Small intestine (tissue), 7 donors: ENCODE results near the gene TLR9. TPM values are rescaled to one million over a fixed set of nuclear protein-coding genes. Genes with fewer than 3 reads are reported as not detected.

Source experiments
- DNase-seq, 2 donors: peaks; one replicate each; pipeline versions ENCODE4 v3.0.0 to v3.0.0-alpha.2; 2013
- FAIRE-seq: peaks from 2 replicates; lab custom pipeline; 2012; peaks lifted over from hg19 to GRCh38; lab: Jason Lieb, UNC
- H3K27ac ChIP-seq, 3 donors: one replicate each; pipeline ENCODE4 v1.5.1; 2013; ENCODE audit warnings: low read length in 2 of 3, mild to moderate bottlenecking in 2 of 3, control low read depth in 1 of 3, inconsistent platforms in 1 of 3, low read depth in 1 of 3, moderate library complexity in 1 of 3
- H3K27me3 ChIP-seq, 3 donors: one replicate each; pipeline ENCODE4 v1.6.1; 2013; ENCODE audit warnings: low read length in 3 of 3, inconsistent platforms in 1 of 3; ENCODE audit not compliant: control insufficient read depth in 3 of 3, insufficient read depth in 3 of 3
- H3K36me3 ChIP-seq, 3 donors: one replicate each; pipeline ENCODE4 v1.6.1; 2013; ENCODE audit warnings: low read length in 3 of 3, inconsistent platforms in 1 of 3, low read depth in 1 of 3, mild to moderate bottlenecking in 1 of 3, moderate library complexity in 1 of 3; ENCODE audit not compliant: control insufficient read depth in 3 of 3, insufficient read depth in 2 of 3
- H3K4me1 ChIP-seq, 3 donors: one replicate each; pipeline ENCODE4 v1.6.1; 2013; ENCODE audit warnings: low read length in 2 of 3, inconsistent platforms in 1 of 3, low read depth in 1 of 3, mild to moderate bottlenecking in 1 of 3, moderate library complexity in 1 of 3; ENCODE audit not compliant: control insufficient read depth in 3 of 3, insufficient read depth in 2 of 3
- H3K4me3 ChIP-seq, 3 donors: one replicate each; pipeline ENCODE4 v1.5.1; 2013; ENCODE audit warnings: low read length in 3 of 3, control low read depth in 1 of 3, inconsistent platforms in 1 of 3, low read depth in 1 of 3, mild to moderate bottlenecking in 1 of 3, moderate library complexity in 1 of 3
- H3K9me3 ChIP-seq, 2 donors: one replicate each; pipeline ENCODE4 v1.6.1; 2013; ENCODE audit warnings: low read depth in 1 of 2, low read length in 1 of 2; ENCODE audit not compliant: control insufficient read depth in 2 of 2, insufficient read depth in 1 of 2
- WGBS, 3 donors: extraction: QIAGEN DNeasy Blood & Tissue Kit; methylation state at CpG; one replicate each; pipeline ENCODE4 v1.1.7; 2013; 5-methylcytosine and 5-hydroxymethylcytosine counted together
- polyA plus RNA-seq, 4 donors: library from polyadenylated mRNA; stranded (reverse) in 3 of 4; unstranded in 1 of 4; fragments of 200-250 nt in 3 of 4; fragments of 120-200 nt in 1 of 4; gene quantifications; one replicate each; pipeline versions ENCODE4 v1.2.1 to v1.2.3, GENCODE V29; 2013
- donor health status: healthy with polysubstance abuse.
- donor health status: control.
- donor health status: control.
- donor health status: Bipolar disorder and iron deficiency.
- donor health status: healthy.

The TLR9 gene
- polyA plus RNA-seq, 4 donors = 0.12 to 0.30 TPM; not detected in 2

DNA sequence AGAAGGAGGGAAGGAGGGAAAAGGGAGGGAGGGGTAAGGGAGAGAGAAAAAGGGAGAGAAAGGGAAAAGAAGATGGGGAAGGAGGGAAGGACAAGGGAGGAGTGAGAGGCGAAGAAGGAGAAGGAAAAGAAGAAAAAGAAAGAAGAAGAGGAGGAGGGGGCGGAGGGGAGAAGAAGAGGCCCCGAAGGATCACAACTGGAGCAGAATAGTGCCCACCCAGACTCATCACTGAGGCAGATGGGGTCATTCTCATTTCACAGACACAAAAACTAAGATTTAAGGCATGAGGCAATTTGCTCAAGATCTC, 30.2 kb downstream of the TLR9 start:
- H3K9me3 ChIP-seq = no peaks in the 10 kb centered on the region
- 90 to 100% (median 94%) methylated on average over 3 of the region's 3 CpGs for WGBS, 3 donors
- H3K4me1 ChIP-seq = peaks cover 7 to 37% (median 12%) of the 10 kb centered on the region in 3 donors
- peak overlapping the region in 2 of 3 donors; percentile 87 to 95 for H3K27ac ChIP-seq
- H3K4me3 ChIP-seq = no peak overlapping the region
- H3K27me3 ChIP-seq = no peaks in the 10 kb centered on the region
- no peak for DNase-seq
- peaks cover 0 to 7% (median 0%) of the 10 kb centered on the region in 3 donors for H3K36me3 ChIP-seq
- no peak for FAIRE-seq

DNA sequence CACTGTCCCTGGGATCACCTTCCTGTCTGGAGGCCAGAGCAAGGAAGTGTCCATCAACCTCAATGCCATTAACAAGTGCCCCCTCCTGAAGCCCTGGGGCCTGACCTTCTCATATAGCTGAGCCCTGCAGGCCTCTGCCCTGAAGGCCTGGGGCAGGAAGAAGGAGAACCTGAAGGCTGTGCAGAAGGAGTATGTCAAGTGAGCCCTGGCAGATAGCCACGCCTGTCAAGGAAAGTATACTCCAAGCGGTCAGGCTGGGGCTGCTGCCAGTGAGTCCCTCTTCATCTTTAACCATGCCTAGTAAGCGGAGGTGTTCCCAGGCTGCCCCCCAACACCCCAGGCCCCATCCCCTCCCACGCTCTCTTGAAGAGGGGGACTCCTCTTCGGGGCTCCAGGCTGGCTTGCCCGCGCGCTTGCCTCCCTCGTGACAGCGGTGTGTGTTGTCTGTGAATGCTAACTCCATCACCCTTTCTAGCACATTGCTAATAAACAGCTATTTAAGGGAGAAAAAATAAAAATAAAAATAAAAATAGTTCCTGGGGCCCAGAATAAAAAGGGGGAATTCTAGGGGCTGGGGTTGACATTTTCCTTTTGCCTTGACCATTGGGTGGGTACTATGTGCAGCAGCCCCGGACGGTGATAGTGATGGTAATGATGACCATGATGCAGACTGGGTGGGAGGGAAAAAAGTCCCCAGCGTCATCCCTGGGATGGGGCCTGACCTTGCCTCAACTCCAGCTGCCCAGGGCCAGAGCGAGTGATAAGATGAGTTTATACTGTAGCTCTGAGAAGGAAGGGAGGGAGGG, 30.8 kb downstream of the TLR9 start:
- Histone ChIP-seq H3K4me1 (peaks cover 7 to 40% (median 12%) of the 10 kb centered on the region in 3 donors), H3K27me3 (no peaks in the 10 kb centered on the region), H3K9me3 (no peaks in the 10 kb centered on the region), H3K27ac (no peak overlapping the region), H3K4me3 (no peak overlapping the region), H3K36me3 (peaks cover 0 to 5% (median 0%) of the 10 kb centered on the region in 3 donors)
- WGBS, 3 donors = 80 to 93% (median 90%) methylated on average over 14 of the region's 14 CpGs
- DNase-seq (no peak), FAIRE-seq (no peak)

DNA sequence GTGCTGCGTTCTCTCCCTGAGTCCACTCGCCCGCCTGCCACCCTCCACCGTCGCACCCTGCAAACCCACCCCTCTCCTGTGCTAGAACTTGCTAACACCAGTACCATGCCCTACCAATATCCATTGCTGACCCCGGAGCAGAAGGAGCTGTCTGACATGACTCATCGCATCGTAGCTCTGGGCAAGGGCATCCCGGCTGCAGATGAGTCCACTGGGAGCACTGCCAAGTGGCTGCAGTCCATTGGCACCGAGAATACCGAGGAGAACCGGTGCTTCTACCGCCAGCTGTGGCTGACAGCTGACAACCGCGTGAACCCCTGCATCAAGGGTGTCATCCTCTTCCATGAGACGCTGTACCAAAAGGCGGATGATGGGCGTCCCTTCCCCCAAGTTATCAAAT, 32.4 kb downstream of the TLR9 start:
- WGBS, 3 donors = 55 to 75% (median 65%) methylated on average over 18 of the region's 18 CpGs
- Histone ChIP-seq H3K27ac (no peak overlapping the region), H3K4me3 (no peak overlapping the region), H3K27me3 (no peaks in the 10 kb centered on the region), H3K36me3 (no peaks in the 10 kb centered on the region), H3K4me1 (peaks cover 4 to 47% (median 6%) of the 10 kb centered on the region in 3 donors), H3K9me3 (no peaks in the 10 kb centered on the region)
- FAIRE-seq = no peak
- DNase-seq = peak in 1 of 2 donors; percentile 72

DNA sequence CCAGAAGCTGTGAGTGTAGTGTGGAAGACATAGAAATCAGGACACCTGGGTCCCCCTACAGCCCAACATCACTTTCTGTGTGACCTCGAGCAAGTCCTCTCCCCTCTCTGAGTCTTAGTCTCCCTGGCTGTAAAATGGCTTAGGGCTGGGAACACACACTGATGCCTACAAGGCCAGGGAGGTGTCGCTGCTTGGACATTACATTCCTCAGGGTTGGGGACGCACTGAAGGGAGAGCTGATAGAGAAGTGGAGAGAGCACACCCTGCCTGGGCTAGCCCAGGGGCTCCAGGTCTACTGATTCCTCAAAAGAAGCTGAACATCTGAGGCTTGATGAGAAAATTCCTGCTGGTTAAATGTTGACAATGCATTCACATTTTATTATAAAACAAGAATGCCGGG, 33.8 kb downstream of the TLR9 start:
- WGBS, 3 donors = 85 to 92% (median 91%) methylated on average over 4 of the region's 4 CpGs
- FAIRE-seq = no peak
- H3K4me1 ChIP-seq = peaks cover 2 to 38% (median 4%) of the 10 kb centered on the region in 3 donors

DNA sequence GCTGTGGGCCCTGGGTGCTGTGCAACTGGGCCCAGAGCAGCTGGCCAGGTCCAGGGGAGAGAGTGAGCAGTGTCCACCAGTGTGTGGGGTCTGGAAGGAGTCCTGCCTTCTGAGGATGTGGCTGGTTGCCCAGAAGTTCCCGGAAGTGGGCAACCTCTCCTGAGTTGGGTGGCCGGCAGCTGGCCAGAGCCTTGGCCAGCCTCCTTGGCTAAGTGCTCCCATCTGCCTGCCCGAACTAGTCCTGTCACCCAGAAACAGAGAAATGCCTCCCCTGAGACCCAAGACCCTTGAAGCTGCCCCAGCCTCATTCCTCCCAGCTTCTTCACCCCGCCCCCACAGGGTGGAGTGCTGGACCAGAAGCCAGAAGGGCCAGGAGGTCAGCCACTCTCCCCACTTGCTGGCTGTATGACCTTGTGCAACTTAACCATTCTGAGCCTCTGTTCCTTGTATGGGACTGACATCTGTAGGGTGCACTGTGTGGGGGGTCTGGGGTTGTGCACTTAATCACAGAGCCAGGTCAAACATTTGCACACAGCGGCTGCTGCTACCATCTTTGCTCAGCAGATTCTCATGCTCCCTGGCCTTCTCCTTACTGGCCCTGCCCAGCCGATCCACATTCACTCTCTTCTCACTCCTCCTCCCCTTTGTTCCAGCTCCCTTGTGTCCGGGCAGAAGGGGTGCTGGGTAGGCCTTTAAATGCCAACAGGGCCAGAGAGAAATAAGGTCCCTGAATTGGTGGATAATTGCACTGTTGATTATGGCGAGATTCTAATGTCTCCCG, 35.0 kb downstream of the TLR9 start:
- Histone ChIP-seq H3K4me3 (no peak overlapping the region), H3K4me1 (peaks cover 0 to 26% (median 3%) of the 10 kb centered on the region in 3 donors), H3K27me3 (no peaks in the 10 kb centered on the region), H3K36me3 (no peaks in the 10 kb centered on the region), H3K27ac (peak overlapping the region in 1 of 3 donors; percentile 58), H3K9me3 (no peaks in the 10 kb centered on the region)
- FAIRE-seq (no peak), DNase-seq (no peak)
- WGBS, 3 donors = 69 to 89% (median 85%) methylated on average over 9 of the region's 9 CpGs

More for the DNA sequence above, 33.8 kb downstream of the TLR9 start:
- Histone ChIP-seq H3K4me3 (no peak overlapping the region), H3K36me3 (no peaks in the 10 kb centered on the region), H3K27ac (no peak overlapping the region), H3K27me3 (no peaks in the 10 kb centered on the region), H3K9me3 (no peaks in the 10 kb centered on the region)
- no peak for DNase-seq

DNA sequence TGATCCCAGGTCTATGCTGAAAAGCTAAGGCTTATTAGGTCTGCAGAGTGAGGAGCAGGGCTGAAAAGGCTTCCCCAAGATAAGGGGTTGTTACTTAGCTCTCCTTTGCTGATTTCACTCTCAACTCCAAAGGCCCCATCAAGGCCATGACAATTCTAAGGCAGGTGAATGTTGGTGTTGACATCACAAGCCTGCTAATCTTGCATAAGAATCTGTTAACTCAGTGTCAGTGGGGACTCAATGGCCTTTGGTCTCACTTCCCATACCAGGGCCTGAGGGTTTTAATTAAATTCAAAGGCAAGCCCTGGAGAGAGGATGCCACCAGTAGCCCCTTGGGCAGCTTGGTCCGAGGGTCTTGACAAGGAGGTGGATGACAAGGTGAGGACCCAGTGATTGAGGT, 36.9 kb downstream of the TLR9 start:
- DNase-seq = peak in 1 of 2 donors; percentile 52
- H3K27me3 ChIP-seq = no peaks in the 10 kb centered on the region
- no peaks in the 10 kb centered on the region for H3K36me3 ChIP-seq
- no peak for FAIRE-seq
- H3K4me3 ChIP-seq = no peak overlapping the region
- peaks cover 0 to 28% (median 0%) of the 10 kb centered on the region in 3 donors for H3K4me1 ChIP-seq
- H3K27ac ChIP-seq = peak overlapping the region in 1 of 3 donors; percentile 68
- 56 to 73% (median 67%) methylated on average over 1 of the region's 1 CpG for WGBS, 3 donors
- H3K9me3 ChIP-seq = no peaks in the 10 kb centered on the region

DNA sequence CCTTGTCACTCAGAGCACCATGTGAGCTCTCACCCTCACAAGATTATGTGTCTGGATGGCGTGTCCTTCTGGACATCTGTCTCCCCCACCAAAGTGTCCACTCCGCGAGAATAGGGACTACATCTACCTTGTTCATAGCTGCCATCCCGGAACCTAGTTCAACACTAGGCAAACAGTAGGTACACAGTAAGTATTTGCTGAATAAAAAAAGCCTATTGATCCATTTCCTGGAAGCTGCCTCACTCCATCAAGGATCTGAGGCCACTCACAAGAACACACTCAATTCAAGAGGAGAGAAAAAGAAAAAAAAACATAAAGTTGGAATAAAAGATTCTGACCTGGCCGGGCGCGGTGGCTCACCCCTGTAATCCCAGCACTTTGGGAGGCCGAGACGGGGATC, 38.7 kb downstream of the TLR9 start:
- Histone ChIP-seq H3K27ac (no peak overlapping the region), H3K4me1 (peaks cover 0 to 29% (median under 1%) of the 10 kb centered on the region in 3 donors), H3K36me3 (no peaks in the 10 kb centered on the region), H3K4me3 (no peak overlapping the region), H3K27me3 (no peaks in the 10 kb centered on the region), H3K9me3 (no peaks in the 10 kb centered on the region)
- FAIRE-seq (no peak), DNase-seq (no peak)
- 95 to 96% (median 96%) methylated on average over 9 of the region's 9 CpGs for WGBS, 3 donors

DNA sequence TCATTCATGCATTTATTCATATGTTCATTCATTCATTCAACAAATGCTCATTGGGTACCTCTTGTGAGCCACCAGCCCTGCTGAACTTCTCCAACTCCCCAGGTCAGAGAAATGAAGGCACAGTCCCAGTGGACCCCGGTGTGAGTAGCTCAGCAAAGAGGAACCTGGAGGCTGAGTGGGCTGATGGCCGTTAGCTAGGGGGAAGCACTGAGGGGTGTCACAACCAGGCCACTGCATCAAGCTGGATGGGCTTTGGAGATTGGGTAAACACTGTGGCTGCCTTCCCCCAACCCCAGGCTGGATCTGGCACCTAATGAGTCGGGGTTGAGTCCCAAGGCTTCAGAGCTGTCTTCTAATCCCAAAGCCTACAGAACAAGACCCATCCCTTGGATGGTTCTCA, 39.6 kb downstream of the TLR9 start:
- Histone ChIP-seq H3K27me3 (no peaks in the 10 kb centered on the region), H3K4me1 (peaks cover 0 to 29% (median 2%) of the 10 kb centered on the region in 3 donors), H3K9me3 (no peaks in the 10 kb centered on the region), H3K27ac (no peak overlapping the region), H3K4me3 (no peak overlapping the region), H3K36me3 (no peaks in the 10 kb centered on the region)
- DNase-seq = no peak
- WGBS, 3 donors = 83 to 86% (median 85%) methylated on average over 3 of the region's 3 CpGs
- FAIRE-seq = no peak
